IPS DF 4.7 (cell line): Measurements from ENCODE around the gene CA9.

Source experiments
- DNase-seq: peaks from one replicate; pipeline ENCODE4 v3.0.0-alpha.2; 2013; ENCODE audit warnings: low spot score; ENCODE audit errors: extremely low read depth

The CA9 gene

DNA sequence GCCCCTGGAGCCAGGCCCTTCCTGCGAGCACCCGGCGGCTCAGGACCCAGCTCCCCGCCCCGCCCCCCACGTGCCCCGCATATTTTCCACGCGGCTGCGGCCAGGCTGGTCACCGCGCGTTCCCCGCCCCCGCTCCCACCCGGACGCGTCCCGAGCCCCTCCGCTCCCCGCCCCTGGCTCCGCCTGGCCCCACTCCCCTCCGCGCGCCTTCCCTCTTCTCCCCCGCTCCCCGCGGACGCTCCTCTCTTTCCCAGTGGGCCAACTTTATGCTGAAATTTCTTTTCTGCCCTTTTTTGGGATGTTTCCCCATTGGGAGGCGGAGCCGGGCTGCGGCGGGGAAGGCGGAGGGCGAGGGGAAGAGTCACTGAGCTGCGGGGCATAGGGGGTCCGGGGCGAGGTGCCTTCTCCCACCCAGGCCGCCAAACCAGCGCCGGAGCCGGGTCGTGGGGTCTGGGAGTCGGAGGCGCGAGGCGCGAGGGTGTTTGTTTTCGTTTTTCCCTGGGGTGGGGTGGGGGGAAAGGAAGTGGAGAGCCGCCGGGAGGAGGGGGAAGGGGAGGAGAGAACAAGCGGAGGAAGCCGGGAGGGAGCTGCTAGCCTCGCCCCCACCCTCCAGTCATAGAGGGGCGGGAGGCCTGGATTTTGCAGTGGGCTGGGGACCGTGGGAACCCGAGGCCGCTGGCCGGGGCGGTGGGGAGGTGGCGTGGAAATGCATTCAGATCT lies 17.0 kb downstream of the CA9 start:
- DNase-seq: no peak

DNA sequence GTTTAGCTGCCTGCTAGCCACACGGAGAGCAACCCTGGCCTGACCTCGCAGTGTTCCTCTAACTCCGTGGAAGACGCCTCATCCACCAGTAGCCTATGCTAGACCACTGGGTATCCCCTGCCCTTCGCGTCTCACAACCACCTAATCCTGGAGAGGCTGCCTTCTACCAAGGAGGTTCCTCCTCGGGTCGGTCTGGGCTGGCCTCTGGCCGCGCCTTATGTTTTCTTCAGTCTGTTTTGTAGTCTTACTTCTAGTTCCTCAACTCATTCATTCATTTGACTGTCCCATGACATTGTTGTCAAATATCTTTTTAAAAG lies 17.6 kb downstream of the CA9 start:
- DNase-seq: no peak

DNA sequence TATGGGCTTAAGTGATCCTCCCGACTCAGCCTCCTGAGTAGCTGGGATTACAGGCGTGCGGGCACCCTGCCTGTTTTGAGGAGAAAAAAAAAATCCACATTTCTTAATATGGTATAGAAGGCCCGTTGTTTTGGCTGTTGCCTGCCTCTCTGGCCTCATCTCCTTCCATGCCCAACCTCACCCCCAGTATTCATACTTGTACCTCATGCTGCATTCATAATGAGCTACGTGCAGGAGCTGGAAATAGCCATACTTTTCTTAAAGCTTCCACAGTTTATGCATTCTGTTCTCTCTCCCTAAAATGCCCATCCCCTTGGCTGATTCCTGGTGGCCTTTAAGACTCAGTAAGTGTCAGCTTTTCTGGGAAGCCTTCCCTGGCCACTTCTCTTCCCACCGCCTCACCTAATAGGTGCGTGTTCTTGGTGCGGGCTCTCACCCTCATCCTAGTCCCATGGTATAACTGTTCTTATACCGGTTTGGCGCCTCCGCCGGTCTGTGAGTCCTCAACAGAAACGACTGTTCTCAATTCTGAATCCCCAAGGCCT lies 18.1 kb downstream of the CA9 start:
- DNase-seq: no peak

DNA sequence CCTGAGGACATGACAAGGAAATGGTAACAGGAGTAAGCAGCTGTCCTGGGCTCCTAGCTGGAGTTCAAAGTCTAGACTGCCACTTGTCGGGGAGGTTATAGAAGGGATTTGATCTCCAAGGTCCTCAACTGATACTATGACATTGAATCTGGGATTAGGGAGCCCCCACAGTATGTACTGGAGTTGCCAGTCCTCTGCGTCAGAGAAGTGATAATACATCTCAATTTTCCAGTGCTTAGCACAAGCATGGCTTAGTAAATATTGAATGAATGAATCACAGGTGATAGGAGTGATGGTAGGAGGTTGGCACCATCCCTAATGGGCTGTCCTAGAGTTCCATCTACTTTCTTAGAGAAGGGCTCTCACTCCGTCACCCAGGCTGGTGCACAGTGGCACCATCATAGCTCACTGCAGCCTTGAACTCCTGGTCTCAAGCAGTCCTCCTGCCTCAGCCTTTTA lies 22.2 kb downstream of the CA9 start:
- no peak for DNase-seq

DNA sequence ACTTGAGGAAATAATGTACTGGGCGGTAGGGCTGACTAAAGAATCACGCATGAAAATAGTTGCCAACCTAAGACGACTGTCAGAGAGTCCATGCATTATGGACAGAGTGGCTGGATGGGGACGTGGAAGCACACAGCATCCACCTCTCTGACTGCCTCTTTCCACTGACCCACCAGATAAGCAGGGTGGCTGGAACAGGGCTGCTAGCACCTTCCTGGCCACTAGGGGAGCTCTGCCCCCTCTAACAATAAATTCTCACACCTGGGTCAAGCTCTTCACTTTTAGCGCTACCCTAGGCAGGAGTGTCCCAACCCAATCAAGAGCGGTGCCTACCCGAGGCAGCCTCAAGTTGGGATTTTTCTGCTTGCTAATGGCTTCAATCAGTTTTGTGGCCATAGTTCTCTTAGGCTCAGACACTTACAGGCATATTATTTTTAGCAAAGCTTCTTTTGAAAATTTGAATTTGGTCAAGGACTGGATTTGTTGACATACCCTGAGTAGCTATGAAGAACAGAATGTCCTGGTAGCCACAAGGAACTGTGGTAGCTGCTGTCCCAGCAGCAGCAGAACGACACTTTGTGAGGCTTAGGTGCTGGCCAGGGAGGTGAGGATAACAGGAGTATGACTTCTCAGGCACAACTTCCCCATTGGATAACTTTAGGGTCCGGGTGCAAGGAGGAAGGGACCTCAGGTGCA lies 22.9 kb downstream of the CA9 start:
- no peak for DNase-seq

DNA sequence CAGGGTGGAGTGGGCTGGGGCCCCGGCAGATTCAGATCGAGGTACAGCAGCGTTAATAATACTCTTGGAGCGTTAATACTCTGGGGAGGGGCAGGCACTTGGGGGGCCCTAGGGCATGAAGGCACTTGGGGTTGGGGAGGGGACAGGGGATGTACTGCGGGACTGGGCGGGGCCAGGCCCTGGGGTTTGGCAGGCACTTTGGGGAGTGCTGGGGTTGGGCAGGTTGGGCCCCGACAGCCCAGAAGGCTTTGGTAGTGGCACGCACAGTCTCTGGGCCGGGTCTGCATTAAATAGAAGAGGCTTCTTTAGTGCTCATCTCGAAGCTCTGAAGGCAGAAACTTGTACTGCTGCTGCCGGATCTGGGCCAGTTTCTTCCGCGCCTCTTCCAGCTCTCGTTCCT lies 23.8 kb downstream of the CA9 start:
- no peak for DNase-seq

DNA sequence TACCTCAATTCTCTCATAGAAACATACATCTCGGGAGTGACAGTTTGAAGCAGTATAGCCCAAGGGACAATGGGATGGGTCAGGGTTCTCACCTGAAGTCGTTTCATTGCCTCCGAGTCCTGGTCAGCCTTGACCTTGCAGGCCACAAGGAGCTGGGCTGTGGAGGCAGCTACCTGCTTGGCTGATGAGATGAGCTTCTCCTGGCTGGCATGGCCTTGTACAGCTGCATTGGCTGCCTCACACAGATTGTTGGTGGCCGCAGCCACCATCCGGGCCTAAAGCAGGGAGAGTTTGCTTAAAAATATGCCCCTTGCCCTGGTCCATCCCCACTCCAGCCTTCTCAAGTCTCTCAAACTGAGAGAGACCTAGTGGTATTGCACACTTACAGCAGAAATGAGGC lies 24.5 kb downstream of the CA9 start:
- DNase-seq: no peak

DNA sequence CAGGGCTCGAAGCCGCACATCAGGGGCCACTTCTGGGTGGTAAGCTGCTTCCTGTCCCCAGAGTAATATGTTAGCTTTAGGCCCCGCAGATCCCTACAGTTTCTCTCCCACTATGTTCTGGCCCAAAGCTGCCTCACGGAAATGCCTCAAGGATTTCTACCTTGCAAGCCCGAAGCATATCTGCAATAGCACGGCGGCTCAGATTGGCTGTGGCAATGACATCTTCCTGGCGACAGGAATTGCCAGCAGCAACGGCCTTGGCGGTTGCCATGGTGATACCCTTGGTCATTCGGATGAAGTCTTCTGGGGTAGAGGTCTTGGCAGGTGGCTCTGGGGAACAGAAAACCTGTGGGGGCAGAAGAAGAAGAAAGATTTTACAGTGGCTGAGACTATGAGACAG lies 26.3 kb downstream of the CA9 start:
- DNase-seq: no peak

DNA sequence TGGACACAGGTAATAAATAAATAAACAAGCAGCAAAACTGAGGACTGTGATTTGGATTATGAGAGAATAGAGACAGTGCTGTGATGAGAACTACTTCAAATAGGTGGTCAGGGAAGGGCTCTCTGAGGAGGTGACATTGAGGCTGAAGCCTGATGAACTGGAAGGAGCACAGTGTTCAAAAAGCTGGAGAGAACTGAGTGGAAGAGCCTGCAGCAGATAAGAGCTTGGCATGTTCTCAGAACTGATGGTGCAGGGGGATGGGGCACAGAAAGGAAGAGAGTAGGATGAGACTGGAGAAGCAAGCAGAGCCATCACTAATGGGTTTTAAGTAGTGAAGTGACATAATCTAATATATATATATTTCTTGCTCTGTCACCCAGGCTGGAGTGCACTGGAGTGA lies 27.2 kb downstream of the CA9 start:
- no peak for DNase-seq

DNA sequence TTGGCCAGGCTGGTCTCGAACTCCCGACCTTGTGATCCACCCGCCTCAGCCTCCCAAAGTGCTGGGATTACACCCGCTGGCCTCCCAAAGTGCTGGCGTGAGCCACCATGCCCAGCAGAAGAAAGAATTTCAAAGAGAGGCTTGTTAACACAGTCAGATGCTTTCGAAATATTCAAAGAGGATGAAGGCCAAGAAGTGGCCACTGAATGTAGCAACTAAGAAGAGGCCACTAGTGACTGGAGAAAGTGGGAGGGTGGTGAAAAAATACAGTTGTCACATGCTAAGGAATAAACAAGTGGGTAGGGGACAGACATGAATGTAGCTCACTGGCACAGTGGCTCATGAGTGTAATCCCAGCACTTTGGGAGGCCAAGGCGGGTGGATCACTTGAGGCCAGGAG lies 29.0 kb downstream of the CA9 start:
- no peak for DNase-seq

DNA sequence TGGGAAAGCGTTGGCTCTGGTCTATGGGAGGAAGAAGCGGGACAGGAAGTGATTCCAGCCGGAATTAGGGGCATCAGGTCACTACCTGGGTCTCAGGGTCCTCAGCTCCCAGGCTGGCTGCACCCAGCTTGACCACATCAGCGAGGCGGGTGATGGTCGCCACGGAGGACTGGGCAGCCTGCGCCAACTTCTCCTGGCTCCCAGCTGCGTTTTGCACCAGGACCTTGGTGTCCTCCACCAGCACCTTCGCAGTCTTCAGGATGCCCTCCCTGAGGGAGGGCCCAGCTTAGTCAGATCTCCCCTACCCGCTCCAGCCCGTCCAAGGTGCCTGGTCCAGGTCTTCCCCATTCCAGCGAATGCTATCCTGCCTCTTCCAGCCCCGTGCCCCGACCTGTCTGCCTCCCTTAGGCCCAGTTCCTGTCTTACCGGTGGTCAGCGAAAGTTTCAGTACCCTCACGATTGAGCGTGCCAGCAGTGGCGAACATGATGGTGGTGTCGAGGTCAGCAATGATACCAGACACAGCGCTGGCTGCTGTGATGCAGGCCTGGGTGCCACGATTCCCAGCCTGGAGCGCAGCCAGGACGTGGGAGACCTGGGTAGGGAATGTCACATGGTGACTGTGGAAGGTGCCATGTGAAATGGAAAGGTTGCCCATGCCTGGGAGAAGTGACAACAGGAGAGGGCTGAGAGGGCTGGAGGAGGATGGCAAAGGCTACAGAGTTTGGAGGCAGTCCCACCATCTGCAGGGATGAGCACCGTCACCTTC lies 30.4 kb downstream of the CA9 start:
- DNase-seq: no peak

DNA sequence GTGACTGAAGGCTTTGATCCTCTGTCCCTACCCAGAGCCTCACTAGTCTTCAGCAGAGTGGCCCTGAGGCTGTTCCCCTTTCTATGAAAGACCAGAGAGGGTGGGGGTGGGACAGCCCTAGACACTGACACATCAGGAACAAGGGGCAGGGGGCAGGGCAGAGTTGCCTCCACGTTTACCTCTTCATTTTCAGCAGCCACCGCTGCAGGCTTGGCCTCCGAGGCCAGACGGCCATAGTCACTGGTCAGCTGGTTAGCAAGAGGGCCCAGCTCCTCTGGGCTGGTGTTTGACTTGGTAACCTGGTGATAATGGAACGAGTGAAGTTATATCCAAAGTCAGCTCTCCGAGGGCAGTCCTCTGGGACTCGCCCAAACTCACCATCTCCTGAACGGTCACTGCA lies 31.6 kb downstream of the CA9 start:
- no peak for DNase-seq

DNA sequence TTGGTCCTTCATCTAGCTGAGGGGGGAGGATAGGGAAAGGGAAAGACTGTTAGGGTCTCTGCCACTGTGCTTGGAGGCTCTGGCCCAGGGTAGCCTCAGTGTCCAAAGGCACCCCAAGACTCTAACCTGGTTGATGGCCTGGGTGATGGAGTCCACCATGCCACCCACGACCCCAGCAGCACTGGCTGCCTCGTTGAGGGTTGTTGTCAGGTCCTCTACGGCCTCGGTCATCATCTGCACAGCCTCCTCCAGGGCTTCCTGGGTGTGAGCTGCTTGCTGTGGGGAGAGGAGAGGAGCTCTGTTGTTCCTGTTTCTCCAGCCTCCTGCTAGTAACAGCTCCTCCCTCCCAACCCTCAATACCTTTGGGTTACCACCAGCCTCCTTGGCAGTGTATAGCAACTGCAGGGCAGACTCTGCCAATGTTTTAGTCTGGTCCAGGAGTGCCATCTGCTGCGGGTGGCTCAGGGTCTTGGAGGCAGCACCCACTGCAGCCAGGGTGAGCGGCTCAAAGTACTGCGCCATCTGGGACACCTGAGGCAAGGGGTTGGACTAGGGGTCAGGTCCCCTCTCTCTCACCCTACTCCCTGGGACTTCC lies 32.2 kb downstream of the CA9 start:
- DNase-seq: no peak

DNA sequence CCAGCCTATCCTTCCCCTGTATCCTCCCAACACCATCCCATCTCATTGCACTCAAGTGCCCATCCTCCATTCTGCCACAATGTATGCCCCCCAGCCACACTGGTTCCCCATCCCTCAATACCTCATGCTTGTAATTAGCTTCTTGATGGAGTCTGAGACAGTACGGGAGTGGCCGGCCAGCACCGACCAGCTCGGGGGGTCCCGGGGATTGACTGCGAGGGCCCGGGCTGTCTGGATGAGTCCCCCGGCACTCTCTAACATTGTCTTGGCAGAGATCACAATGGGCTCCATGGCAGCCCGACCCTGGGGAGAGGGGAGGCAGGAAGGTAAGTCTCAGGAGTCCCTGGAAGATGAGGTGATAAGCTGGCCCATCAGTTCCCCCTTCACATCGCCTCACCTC lies 33.2 kb downstream of the CA9 start:
- DNase-seq: no peak

DNA sequence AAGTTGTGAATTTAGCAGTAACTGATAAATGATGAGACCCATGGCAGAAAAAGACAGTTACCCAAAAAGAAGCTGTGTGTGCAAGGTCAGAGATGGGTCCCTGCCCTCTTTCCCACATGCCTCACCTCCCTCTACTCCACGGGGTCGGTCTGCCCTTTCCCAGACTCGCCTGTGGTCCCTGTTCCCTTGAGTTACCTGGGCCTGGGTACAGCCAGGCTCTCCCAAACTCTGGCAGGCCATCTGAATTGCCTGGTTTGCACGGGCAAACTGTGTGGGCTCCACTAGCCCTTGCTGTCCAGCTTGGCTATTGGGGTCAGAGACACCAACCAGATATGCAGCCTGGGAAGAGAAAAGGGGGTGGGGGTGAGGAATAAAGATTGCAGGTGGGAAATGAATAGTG lies 34.4 kb downstream of the CA9 start:
- DNase-seq: no peak

DNA sequence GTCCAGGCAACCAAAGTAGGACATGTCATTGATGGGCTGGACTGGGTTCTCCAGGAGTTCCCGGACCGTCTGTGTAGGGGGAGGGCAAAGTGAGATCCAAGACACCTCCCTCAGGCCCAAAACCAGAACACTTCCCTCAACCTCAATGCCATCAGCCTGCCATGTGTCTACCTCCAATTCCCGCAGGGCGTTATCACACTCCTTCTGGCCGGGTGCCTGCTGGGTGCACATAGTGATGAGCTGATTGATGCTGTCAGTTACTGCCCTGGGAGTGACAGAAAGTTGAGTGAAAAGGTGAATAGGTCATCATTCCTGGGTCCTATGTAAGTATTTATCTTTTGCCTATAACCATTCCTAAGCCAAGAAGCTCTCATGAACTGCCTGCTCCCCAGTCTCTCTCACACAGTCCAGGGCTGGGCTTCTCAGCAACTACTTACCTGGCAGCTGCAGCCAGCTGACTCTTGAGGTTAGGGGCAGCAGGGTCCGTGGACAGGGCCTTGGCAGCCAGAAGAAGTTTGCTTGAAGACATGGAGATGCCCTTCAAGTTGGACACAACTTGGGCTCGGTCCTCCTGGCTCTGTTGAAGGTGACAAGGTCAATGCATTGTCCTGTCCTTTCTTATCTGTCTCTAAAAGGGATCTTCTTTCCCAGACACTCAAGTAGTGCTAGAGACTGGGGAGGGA lies 37.2 kb downstream of the CA9 start:
- DNase-seq: no peak

DNA sequence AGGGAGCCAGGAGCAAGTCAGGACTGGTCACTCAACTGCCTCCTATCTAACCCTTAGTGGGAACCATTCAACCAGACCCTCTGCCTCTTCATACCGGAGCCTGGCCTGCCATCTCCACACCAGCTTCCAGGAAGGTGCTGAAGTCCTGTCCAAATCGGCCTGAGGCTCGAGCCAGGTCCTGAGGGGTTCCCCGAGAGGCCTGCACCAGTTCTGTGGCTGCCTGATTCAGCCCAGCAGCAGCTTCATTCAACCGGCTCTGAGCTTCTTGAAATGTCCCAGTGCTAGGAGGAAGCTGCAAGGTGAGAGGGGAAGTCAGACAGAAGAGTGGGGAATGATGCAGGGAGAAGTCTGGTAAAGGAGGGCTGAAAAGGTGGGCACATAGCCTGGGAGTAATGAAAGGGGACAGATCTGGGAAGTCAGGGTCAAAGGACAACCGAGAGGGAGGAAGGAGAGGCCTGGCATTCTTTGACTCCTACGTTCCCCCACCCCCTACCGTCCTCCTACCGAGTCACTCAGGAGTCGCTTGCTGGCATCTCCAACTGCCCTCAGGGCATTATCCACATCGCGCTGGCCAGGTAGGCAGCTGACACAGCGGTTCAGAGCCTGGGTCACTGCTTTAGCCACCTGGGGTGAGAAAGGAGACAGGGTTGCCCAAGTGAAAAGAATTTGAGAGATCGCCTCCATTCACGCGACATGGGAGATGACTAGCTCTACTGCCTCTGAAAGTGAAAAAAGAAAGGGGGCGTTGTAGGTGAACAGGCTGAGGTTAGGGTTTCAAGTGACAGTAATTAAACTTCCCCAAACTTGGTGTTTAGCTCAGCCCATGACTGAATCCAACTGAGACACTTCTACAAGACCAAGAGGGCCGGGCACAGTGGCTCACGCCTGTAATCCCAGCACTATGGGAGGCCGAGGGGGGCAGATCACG lies 38.0 kb downstream of the CA9 start:
- DNase-seq: no peak

DNA sequence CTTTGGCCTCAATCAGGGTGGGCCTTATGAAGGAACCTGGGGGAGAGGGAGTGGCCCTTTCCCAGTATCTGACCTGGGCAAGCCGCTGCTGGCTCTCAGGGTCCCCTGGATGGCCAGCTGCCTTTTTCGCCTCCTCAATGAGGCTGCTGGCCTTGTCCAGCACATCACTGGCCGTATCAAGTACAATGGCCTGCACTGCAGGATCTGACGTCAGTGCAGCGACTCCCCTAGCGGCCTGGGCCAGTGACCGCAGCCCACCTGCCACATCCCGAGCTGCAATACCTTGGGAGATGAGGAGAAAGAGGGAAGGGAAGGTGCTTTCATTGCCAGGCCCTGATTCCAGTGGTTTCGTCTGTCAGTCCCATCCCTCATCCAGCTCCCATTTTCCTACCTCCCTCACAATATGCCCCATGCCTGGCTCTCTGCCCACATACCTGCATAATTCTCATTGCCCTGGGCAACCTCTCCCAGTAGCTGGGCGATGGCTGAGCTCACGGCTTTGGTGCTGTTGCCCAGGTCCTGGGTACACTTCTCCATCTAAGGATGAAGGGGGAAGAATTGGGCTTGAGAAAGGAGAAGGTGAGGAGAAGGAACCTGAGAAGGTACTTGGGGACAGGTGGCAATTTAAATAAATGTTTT lies 39.2 kb downstream of the CA9 start:
- DNase-seq: no peak

DNA sequence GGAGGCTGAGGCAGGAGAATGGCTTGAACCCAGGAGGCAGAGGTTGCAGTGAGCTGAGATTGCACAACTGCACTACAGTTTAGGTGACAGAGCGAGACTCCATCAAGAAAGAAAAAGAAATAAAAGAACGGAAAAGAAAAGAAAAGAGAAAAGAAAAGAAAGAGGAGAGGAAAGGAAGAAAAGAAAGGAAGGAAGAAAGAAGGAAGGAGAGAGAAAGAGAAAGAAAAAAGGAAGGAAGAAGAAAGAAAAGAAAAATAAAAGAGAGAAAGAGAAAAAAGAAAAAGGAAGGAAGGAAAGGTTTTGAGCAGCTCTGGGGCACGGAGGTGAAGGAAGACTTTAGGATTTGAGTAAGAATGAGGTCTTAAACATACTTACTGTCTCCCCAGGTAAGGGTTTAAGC lies 39.9 kb downstream of the CA9 start:
- no peak for DNase-seq

DNA sequence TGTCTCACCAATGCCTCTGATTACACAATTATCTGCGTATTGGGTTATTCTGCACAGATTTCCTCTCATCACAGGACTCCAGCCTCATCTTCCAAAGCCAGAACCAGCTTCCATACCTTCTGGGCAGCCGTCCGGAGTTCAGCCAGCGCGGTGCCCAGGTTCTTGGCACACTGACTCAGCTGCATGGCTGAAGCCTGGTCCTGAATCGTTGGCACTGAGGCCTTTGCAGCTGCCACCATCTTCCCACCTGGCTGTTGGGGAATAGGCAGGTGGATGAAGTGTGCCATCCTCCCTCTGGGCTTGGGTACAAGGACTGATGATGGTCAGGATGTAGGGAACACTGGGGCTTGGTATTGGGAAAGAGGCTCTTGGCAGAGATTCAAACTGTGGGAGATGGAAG lies 40.4 kb downstream of the CA9 start:
- no peak for DNase-seq
